T-cell (primary cell): ENCODE results near the gene LRP5. TPM values are rescaled to one million over a fixed set of nuclear protein-coding genes. Genes with fewer than 3 reads are reported as not detected.

Experiments used
- ATAC-seq, 4 experiments: fragments of 200-7000 bp in 3 of 4; fragments of 150-1000 bp in 1 of 4; cut with Tn5 transposase; replicated peaks in 1 of 4; 1 replicate in 3 of 4; 2 replicates in 1 of 4; pipeline ENCODE4 v1.10.0; 2021; ENCODE audit warnings: moderate library complexity in 3 of 4, mild to moderate bottlenecking in 2 of 4, moderate number of reproducible peaks in 1 of 4
- CTCF ChIA-PET, 2 donors: fragments of 300-600 bp; sonication (Branson Sonifier 250); formaldehyde crosslinking; loops; one replicate each; lab custom pipeline; 2022; ENCODE audit warnings: antibody characterized with exemption in 2 of 2; lab: Charles Lee
- POLR2A ChIA-PET, 2 donors: fragments of 300-600 bp; sonication (Branson Sonifier 250); formaldehyde crosslinking; loops; one replicate each; lab custom pipeline; 2022; ENCODE audit warnings: antibody characterized with exemption in 2 of 2; lab: Charles Lee
- DNase-seq, 35 experiments: peaks; one replicate each; pipeline versions ENCODE4 v3.0.0 to v3.0.0-alpha.2; 2013 to 2023
- H3K27ac ChIP-seq: one replicate; pipeline ENCODE4 v1.5.1; 2013; ENCODE audit warnings: low read length
- H3K27me3 ChIP-seq, 2 experiments: replicated peaks in 1 of 2; 1 replicate in 1 of 2; 2 replicates in 1 of 2; pipeline versions ENCODE4 v1.6.1 to v1.7.0; 2013; ENCODE audit warnings: low read length in 1 of 2, mixed read lengths in 1 of 2; ENCODE audit not compliant: control insufficient read depth in 2 of 2, insufficient read depth in 2 of 2; ENCODE audit errors: extremely low read depth in 1 of 2
- H3K36me3 ChIP-seq, 2 donors: 1 replicate in 1 of 2; 2 replicates in 1 of 2; pipeline versions ENCODE4 v1.6.1 to v1.7.0; 2013; ENCODE audit warnings: low read length in 1 of 2; ENCODE audit not compliant: control insufficient read depth in 2 of 2, insufficient read depth in 1 of 2; ENCODE audit errors: extremely low read depth in 1 of 2
- H3K4me1 ChIP-seq, 2 experiments: 1 replicate in 1 of 2; 2 replicates in 1 of 2; pipeline versions ENCODE4 v1.6.1 to v1.7.0; 2013; ENCODE audit warnings: low read length in 2 of 2, mixed read lengths in 1 of 2; ENCODE audit not compliant: insufficient read depth in 2 of 2, control insufficient read depth in 1 of 2; ENCODE audit errors: extremely low read depth in 1 of 2
- H3K4me3 ChIP-seq, 2 donors: 1 replicate in 1 of 2; 2 replicates in 1 of 2; pipeline versions ENCODE4 v1.5.1 to v1.7.0; 2013; ENCODE audit warnings: mild to moderate bottlenecking in 2 of 2, low read length in 1 of 2, moderate library complexity in 1 of 2; ENCODE audit not compliant: control insufficient read depth in 1 of 2; ENCODE audit errors: extremely low read depth in 1 of 2
- H3K9me3 ChIP-seq: 2 replicates; pipeline ENCODE4 v1.7.0; 2013
- H3K27ac Mint-ChIP-seq, 2 donors: one replicate each; pipeline ENCODE4 v1.8.0; 2020 to 2021; ENCODE audit warnings: mild to moderate bottlenecking in 2 of 2, mixed read lengths in 2 of 2
- H3K27me3 Mint-ChIP-seq, 2 donors: one replicate each; pipeline ENCODE4 v1.8.0; 2021 to 2022; ENCODE audit warnings: mixed read lengths in 2 of 2
- H3K36me3 Mint-ChIP-seq: one replicate; pipeline ENCODE4 v1.8.0; 2021; ENCODE audit warnings: mixed read lengths
- H3K4me1 Mint-ChIP-seq, 3 donors: one replicate each; pipeline ENCODE4 v1.8.0; 2020 to 2022; ENCODE audit warnings: mixed read lengths in 3 of 3, mild to moderate bottlenecking in 1 of 3
- H3K4me3 Mint-ChIP-seq, 3 donors: one replicate each; pipeline ENCODE4 v1.8.0; 2020 to 2022; ENCODE audit warnings: mild to moderate bottlenecking in 3 of 3, mixed read lengths in 3 of 3, moderate library complexity in 3 of 3
- H3K9me3 Mint-ChIP-seq, 3 donors: one replicate each; pipeline ENCODE4 v1.8.0; 2020 to 2022; ENCODE audit warnings: mixed read lengths in 3 of 3
- WGBS: methylation state at CpG from one replicate; pipeline ENCODE4 v1.1.5; 2013; ENCODE audit warnings: missing lambda C conversion rate; ENCODE audit not compliant: insufficient coverage; 5-methylcytosine and 5-hydroxymethylcytosine counted together
- total RNA-seq, 35 experiments: library from RNA in 6 of 35; stranded (reverse) in 6 of 35; fragments of 120-200 nt in 1 of 35; gene quantifications; one replicate each; pipeline versions ENCODE4 v1.2.1 to v1.2.4 and lab custom pipeline; 2013 to 2026

Gene LRP5
- total RNA-seq, 5 donors from 2014 or later (not counting 1 experiment from before 2014, with no cell fraction given): 1.8 to 11.3 (median 7.0) TPM

GRCh38 chr11:68361702-68362101, 49.3 kb downstream of the LRP5 start:
- ChIA-PET POLR2A (no interaction called here), CTCF (no interaction called here)
- no peaks in the 10 kb centered on the region for H3K4me1 ChIP-seq
- H3K4me1 Mint-ChIP-seq: no peaks in the 10 kb centered on the region
- H3K36me3 Mint-ChIP-seq: peaks cover 7% of the 10 kb centered on the region
- H3K9me3 Mint-ChIP-seq: no peaks in the 10 kb centered on the region
- H3K27ac ChIP-seq: no peak overlapping the region
- H3K4me3 ChIP-seq: no peak overlapping the region
- ATAC-seq: no peak
- peaks cover 0 to 4% of the 10 kb centered on the region in 2 experiments for H3K27me3 ChIP-seq
- H3K4me3 Mint-ChIP-seq: no peak overlapping the region
- H3K27ac Mint-ChIP-seq: no peak overlapping the region
- no peaks in the 10 kb centered on the region for H3K9me3 ChIP-seq
- peaks cover 0 to 3% of the 10 kb centered on the region in 2 donors for H3K36me3 ChIP-seq
- DNase-seq: no peak
- 89% methylated on average over 8 of the region's 8 CpGs for WGBS
- H3K27me3 Mint-ChIP-seq: no peaks in the 10 kb centered on the region

GRCh38 chr11:68362801-68363379, 50.5 kb downstream of the LRP5 start:
- no peaks in the 10 kb centered on the region for H3K27me3 Mint-ChIP-seq
- Histone ChIP-seq H3K4me1 (no peaks in the 10 kb centered on the region), H3K27ac (no peak overlapping the region), H3K4me3 (no peak overlapping the region), H3K36me3 (peaks cover 0 to 3% of the 10 kb centered on the region in 2 donors), H3K27me3 (peaks cover 0 to 4% of the 10 kb centered on the region in 2 experiments), H3K9me3 (no peaks in the 10 kb centered on the region)
- ChIA-PET POLR2A (no interaction called here), CTCF (no interaction called here)
- no peaks in the 10 kb centered on the region for H3K9me3 Mint-ChIP-seq
- H3K27ac Mint-ChIP-seq: no peak overlapping the region
- ATAC-seq (no peak), DNase-seq (no peak)
- H3K4me3 Mint-ChIP-seq: no peak overlapping the region
- no peaks in the 10 kb centered on the region for H3K4me1 Mint-ChIP-seq
- 83% methylated on average over 12 of the region's 15 CpGs for WGBS
- peaks cover 7% of the 10 kb centered on the region for H3K36me3 Mint-ChIP-seq

- no peak overlapping the region for H3K27ac Mint-ChIP-seq
- ChIA-PET POLR2A (no interaction called here), CTCF (no interaction called here)
- peaks cover 0 to 4% of the 10 kb centered on the region in 2 experiments for H3K27me3 ChIP-seq
- no peaks in the 10 kb centered on the region for H3K4me1 Mint-ChIP-seq
- H3K4me1 ChIP-seq: no peaks in the 10 kb centered on the region
- H3K9me3 Mint-ChIP-seq: no peaks in the 10 kb centered on the region
- H3K4me3 Mint-ChIP-seq: no peak overlapping the region
- ATAC-seq: no peak
- peaks cover 0 to 3% of the 10 kb centered on the region in 2 donors for H3K36me3 ChIP-seq
- no peak for DNase-seq
- no peaks in the 10 kb centered on the region for H3K27me3 Mint-ChIP-seq
- H3K9me3 ChIP-seq: no peaks in the 10 kb centered on the region
- no peak overlapping the region for H3K27ac ChIP-seq
- peaks cover 6% of the 10 kb centered on the region for H3K36me3 Mint-ChIP-seq
- 60% methylated on average over 1 of the region's 20 CpGs for WGBS
- H3K4me3 ChIP-seq: no peak overlapping the region
These were observed 51.4 kb downstream of the LRP5 start for GRCh38 chr11:68363776-68364175.

- H3K9me3 Mint-ChIP-seq: no peaks in the 10 kb centered on the region
- Histone ChIP-seq H3K9me3 (no peaks in the 10 kb centered on the region), H3K27me3 (peaks cover 0 to 4% of the 10 kb centered on the region in 2 experiments), H3K4me3 (no peak overlapping the region), H3K4me1 (no peaks in the 10 kb centered on the region), H3K36me3 (peaks cover 0 to 3% of the 10 kb centered on the region in 2 donors), H3K27ac (no peak overlapping the region)
- DNase-seq (no peak), ATAC-seq (no peak)
- no peak overlapping the region for H3K27ac Mint-ChIP-seq
- CTCF ChIA-PET: no interaction called here
- no peak overlapping the region for H3K4me3 Mint-ChIP-seq
- H3K36me3 Mint-ChIP-seq: peaks cover 4% of the 10 kb centered on the region
- POLR2A ChIA-PET: no interaction called here
- no peaks in the 10 kb centered on the region for H3K4me1 Mint-ChIP-seq
- 83% methylated on average over 5 of the region's 6 CpGs for WGBS
- no peaks in the 10 kb centered on the region for H3K27me3 Mint-ChIP-seq
These were observed 52.2 kb downstream of the LRP5 start for GRCh38 chr11:68364581-68364980.

GRCh38 chr11:68365943-68366435, 53.6 kb downstream of the LRP5 start:
- Histone ChIP-seq H3K36me3 (peaks cover 0 to 2% of the 10 kb centered on the region in 2 donors), H3K27ac (no peak overlapping the region), H3K27me3 (peaks cover 0 to 4% of the 10 kb centered on the region in 2 experiments), H3K4me3 (no peak overlapping the region), H3K4me1 (no peaks in the 10 kb centered on the region), H3K9me3 (no peaks in the 10 kb centered on the region)
- POLR2A ChIA-PET: no interaction called here
- no peaks in the 10 kb centered on the region for H3K4me1 Mint-ChIP-seq
- no peaks in the 10 kb centered on the region for H3K27me3 Mint-ChIP-seq
- no peak for ATAC-seq
- no peaks in the 10 kb centered on the region for H3K9me3 Mint-ChIP-seq
- no peak overlapping the region for H3K4me3 Mint-ChIP-seq
- no peak for DNase-seq
- CTCF ChIA-PET: no interaction called here
- no peak overlapping the region for H3K27ac Mint-ChIP-seq
- whole genome bisulfite sequencing: 89% methylated on average over 19 of the region's 19 CpGs
- H3K36me3 Mint-ChIP-seq: peaks cover 4% of the 10 kb centered on the region

GRCh38 chr11:68367252-68367651, 54.9 kb downstream of the LRP5 start:
- H3K4me3 ChIP-seq: no peak overlapping the region
- POLR2A ChIA-PET: no interaction called here

More at GRCh38 chr11:68367252-68367651, 54.9 kb downstream of the LRP5 start:
- no peak overlapping the region for H3K27ac Mint-ChIP-seq
- CTCF ChIA-PET: no interaction called here
- H3K27me3 ChIP-seq: peaks cover 0 to 4% of the 10 kb centered on the region in 2 experiments
- DNase-seq: no peak
- H3K27ac ChIP-seq: no peak overlapping the region
- H3K27me3 Mint-ChIP-seq: no peaks in the 10 kb centered on the region
- no peak for ATAC-seq
- H3K36me3 Mint-ChIP-seq: no peaks in the 10 kb centered on the region
- WGBS: 100% methylated on average over 4 of the region's 6 CpGs
- peaks cover 0 to 2% of the 10 kb centered on the region in 2 donors for H3K36me3 ChIP-seq
- no peak overlapping the region for H3K4me3 Mint-ChIP-seq
- H3K4me1 ChIP-seq: no peaks in the 10 kb centered on the region
- H3K4me1 Mint-ChIP-seq: peaks cover 0 to 6% (median 0%) of the 10 kb centered on the region in 3 donors
- H3K9me3 ChIP-seq: no peaks in the 10 kb centered on the region
- H3K9me3 Mint-ChIP-seq: no peaks in the 10 kb centered on the region
